ENCODE results near the gene ANKRD10.

The ANKRD10 gene

DNA sequence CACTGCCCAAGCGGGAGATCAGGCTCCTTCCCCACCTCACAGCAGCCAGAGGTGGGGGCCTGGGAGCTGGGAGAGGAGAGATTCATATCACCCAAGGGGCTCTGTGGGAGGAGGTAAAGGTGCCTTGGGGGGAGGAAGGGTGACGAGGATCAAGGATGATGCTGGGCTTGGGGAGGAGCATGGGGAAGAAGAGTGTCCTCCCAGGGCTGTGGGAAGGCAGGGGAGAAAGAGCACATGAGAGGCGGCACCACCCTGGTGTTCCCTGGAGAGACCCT is 82.7 kb downstream of the ANKRD10 start:
- TF ChIP-seq YY1 (IDR thresholded peaks at IDR 0.05; ENCODE audit: low read depth): no peak
- TF ChIP-seq, protein P1, sequence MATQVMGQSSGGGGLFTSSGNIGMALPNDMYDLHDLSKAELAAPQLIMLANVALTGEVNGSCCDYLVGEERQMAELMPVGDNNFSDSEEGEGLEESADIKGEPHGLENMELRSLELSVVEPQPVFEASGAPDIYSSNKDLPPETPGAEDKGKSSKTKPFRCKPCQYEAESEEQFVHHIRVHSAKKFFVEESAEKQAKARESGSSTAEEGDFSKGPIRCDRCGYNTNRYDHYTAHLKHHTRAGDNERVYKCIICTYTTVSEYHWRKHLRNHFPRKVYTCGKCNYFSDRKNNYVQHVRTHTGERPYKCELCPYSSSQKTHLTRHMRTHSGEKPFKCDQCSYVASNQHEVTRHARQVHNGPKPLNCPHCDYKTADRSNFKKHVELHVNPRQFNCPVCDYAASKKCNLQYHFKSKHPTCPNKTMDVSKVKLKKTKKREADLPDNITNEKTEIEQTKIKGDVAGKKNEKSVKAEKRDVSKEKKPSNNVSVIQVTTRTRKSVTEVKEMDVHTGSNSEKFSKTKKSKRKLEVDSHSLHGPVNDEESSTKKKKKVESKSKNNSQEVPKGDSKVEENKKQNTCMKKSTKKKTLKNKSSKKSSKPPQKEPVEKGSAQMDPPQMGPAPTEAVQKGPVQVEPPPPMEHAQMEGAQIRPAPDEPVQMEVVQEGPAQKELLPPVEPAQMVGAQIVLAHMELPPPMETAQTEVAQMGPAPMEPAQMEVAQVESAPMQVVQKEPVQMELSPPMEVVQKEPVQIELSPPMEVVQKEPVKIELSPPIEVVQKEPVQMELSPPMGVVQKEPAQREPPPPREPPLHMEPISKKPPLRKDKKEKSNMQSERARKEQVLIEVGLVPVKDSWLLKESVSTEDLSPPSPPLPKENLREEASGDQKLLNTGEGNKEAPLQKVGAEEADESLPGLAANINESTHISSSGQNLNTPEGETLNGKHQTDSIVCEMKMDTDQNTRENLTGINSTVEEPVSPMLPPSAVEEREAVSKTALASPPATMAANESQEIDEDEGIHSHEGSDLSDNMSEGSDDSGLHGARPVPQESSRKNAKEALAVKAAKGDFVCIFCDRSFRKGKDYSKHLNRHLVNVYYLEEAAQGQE (IDR thresholded peaks at IDR 0.05; ENCODE audit: low read depth): no peak
- no peak for TF ChIP-seq CREB1 (IDR thresholded peaks at IDR 0.05; ENCODE audit: low read depth)
- TF ChIP-seq ZBTB7A (IDR thresholded peaks at IDR 0.05; ENCODE audit: low read depth): no peak
- no peak for TF ChIP-seq MAX (IDR thresholded peaks at IDR 0.05)
- no peak for TF ChIP-seq RAD21 (IDR thresholded peaks at IDR 0.05; ENCODE audit: low read depth)

DNA sequence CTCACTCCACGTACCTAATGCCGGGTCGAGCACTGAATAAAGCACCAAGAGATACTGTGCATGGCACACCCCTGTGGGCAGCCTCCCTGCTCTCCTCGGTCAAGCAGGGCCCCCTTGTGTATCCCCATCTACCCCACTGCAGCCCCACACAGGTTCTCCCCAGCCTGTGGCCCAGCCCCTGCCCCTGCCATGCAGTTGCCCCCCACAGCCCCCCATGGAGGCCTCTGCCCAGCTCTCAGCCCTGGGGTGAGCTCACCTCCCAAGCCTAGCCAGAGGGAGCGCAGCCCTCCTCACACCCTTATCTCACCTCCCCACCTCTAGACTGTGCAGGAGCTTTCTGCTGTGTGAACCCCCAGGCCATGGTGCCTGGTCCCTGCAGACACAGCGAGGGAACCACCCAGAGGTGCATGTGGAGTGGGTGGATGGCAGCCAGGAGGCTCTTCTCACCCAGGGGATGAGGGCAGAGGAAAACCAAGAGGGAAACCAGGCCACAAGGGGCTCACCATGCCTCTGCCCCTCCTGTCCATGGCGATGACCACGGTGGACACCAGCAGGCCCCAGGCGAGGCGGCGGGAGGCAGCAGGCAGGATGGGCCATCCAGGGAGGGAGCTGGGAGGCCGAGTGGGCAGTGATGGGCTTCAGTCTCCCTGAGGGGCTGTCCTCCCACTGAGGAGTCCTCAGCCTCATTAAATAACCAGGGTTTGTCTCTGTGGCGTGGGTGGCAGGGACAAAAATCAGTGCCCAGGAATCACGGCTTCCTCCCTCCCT is 83.2 kb downstream of the ANKRD10 start:
- TF ChIP-seq CEBPB (IDR thresholded peaks at IDR 0.05) (no peak), TEAD4 (IDR thresholded peaks at IDR 0.05) (no peak), FOXM1 (IDR thresholded peaks at IDR 0.05; ENCODE audit: borderline replicate concordance, low read depth) (no peak), TCF12 (IDR thresholded peaks at IDR 0.05; ENCODE audit: low read depth) (no peak), TAF1 (IDR thresholded peaks at IDR 0.05; ENCODE audit: low read depth) (no peak), ZBTB7A (IDR thresholded peaks at IDR 0.05; ENCODE audit: low read depth) (no peak), EGR1 (IDR thresholded peaks at IDR 0.05) (no peak), CREB1 (IDR thresholded peaks at IDR 0.05; ENCODE audit: low read depth) (no peak), EP300 (IDR thresholded peaks at IDR 0.05; ENCODE audit: borderline replicate concordance) (no peak), YY1 (IDR thresholded peaks at IDR 0.05; ENCODE audit: low read depth) (no peak), USF1 (IDR thresholded peaks at IDR 0.05) (no peak), RAD21 (IDR thresholded peaks at IDR 0.05; ENCODE audit: low read depth) (no peak), NFIC (IDR thresholded peaks at IDR 0.05) (no peak), MAX (IDR thresholded peaks at IDR 0.05) (no peak)
- TF ChIP-seq, protein P1 (IDR thresholded peaks at IDR 0.05; ENCODE audit: low read depth): no peak

DNA sequence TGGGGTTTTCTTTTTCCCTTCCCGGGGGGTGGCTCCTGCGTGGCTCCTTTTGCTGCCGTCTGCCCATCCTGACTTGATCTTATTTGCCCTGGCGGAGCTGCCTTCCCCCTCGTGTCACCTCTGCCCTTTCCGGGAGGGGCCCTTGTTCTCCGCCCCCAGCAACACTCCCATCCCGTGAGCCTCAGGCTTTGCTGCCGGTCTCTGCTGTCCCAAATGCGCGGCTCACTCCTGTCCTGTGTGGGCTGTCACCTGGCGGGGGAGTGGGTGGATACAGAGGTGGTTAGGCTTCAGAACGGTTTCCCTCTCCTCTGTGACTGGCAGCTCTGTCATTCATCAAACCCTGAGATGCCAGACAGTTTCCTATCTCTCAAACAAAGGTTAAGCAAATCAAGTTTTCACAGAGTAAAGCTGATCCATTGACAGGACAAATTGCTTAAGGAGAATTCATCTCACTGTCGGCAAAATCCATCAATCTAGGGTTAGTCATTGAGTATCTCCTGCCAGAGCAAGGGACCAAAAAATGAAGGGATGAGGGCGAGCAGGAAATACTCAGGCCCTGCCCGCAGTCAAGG is 84.0 kb downstream of the ANKRD10 start:
- no peak for TF ChIP-seq RAD21 (IDR thresholded peaks at IDR 0.05; ENCODE audit: low read depth)
- TF ChIP-seq CREB1 (IDR thresholded peaks at IDR 0.05; ENCODE audit: low read depth): no peak
- TF ChIP-seq USF1 (IDR thresholded peaks at IDR 0.05): no peak
- no peak for TF ChIP-seq TAF1 (IDR thresholded peaks at IDR 0.05; ENCODE audit: low read depth)
- TF ChIP-seq NFIC (IDR thresholded peaks at IDR 0.05): no peak
- no peak for TF ChIP-seq TCF12 (IDR thresholded peaks at IDR 0.05; ENCODE audit: low read depth)
- TF ChIP-seq CEBPB (IDR thresholded peaks at IDR 0.05): no peak
- no peak for TF ChIP-seq ZBTB7A (IDR thresholded peaks at IDR 0.05; ENCODE audit: low read depth)
- TF ChIP-seq TEAD4 (IDR thresholded peaks at IDR 0.05): no peak
- TF ChIP-seq, protein P1 (IDR thresholded peaks at IDR 0.05; ENCODE audit: low read depth): no peak
- no peak for TF ChIP-seq EP300 (IDR thresholded peaks at IDR 0.05; ENCODE audit: borderline replicate concordance)
- TF ChIP-seq EGR1 (IDR thresholded peaks at IDR 0.05): no peak
- TF ChIP-seq FOXM1 (IDR thresholded peaks at IDR 0.05; ENCODE audit: borderline replicate concordance, low read depth): no peak
- TF ChIP-seq MAX (IDR thresholded peaks at IDR 0.05): no peak

- TF ChIP-seq TAF1 (IDR thresholded peaks at IDR 0.05; ENCODE audit: low read depth) (no peak), CREB1 (IDR thresholded peaks at IDR 0.05; ENCODE audit: low read depth) (no peak), NFIC (IDR thresholded peaks at IDR 0.05) (no peak), TEAD4 (IDR thresholded peaks at IDR 0.05) (no peak), EP300 (IDR thresholded peaks at IDR 0.05; ENCODE audit: borderline replicate concordance) (no peak), FOXM1 (IDR thresholded peaks at IDR 0.05; ENCODE audit: borderline replicate concordance, low read depth) (no peak), ZBTB7A (IDR thresholded peaks at IDR 0.05; ENCODE audit: low read depth) (no peak), RAD21 (IDR thresholded peaks at IDR 0.05; ENCODE audit: low read depth) (no peak), MAX (IDR thresholded peaks at IDR 0.05) (no peak), USF1 (IDR thresholded peaks at IDR 0.05) (no peak), TCF12 (IDR thresholded peaks at IDR 0.05; ENCODE audit: low read depth) (no peak), YY1 (IDR thresholded peaks at IDR 0.05; ENCODE audit: low read depth) (no peak)
Observed at GRCh38 chr13:110830331-110830730, 84.5 kb downstream of the ANKRD10 start.
